NCI-H1930 (cell line): ENCODE results near the gene PIF1.

Source experiments
- DNase-seq, 2 experiments: peaks; one replicate each; lab custom pipeline; 2025; lab: John Stamatoyannopoulos, UW

The PIF1 gene, protein sequence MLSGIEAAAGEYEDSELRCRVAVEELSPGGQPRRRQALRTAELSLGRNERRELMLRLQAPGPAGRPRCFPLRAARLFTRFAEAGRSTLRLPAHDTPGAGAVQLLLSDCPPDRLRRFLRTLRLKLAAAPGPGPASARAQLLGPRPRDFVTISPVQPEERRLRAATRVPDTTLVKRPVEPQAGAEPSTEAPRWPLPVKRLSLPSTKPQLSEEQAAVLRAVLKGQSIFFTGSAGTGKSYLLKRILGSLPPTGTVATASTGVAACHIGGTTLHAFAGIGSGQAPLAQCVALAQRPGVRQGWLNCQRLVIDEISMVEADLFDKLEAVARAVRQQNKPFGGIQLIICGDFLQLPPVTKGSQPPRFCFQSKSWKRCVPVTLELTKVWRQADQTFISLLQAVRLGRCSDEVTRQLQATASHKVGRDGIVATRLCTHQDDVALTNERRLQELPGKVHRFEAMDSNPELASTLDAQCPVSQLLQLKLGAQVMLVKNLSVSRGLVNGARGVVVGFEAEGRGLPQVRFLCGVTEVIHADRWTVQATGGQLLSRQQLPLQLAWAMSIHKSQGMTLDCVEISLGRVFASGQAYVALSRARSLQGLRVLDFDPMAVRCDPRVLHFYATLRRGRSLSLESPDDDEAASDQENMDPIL

DNA sequence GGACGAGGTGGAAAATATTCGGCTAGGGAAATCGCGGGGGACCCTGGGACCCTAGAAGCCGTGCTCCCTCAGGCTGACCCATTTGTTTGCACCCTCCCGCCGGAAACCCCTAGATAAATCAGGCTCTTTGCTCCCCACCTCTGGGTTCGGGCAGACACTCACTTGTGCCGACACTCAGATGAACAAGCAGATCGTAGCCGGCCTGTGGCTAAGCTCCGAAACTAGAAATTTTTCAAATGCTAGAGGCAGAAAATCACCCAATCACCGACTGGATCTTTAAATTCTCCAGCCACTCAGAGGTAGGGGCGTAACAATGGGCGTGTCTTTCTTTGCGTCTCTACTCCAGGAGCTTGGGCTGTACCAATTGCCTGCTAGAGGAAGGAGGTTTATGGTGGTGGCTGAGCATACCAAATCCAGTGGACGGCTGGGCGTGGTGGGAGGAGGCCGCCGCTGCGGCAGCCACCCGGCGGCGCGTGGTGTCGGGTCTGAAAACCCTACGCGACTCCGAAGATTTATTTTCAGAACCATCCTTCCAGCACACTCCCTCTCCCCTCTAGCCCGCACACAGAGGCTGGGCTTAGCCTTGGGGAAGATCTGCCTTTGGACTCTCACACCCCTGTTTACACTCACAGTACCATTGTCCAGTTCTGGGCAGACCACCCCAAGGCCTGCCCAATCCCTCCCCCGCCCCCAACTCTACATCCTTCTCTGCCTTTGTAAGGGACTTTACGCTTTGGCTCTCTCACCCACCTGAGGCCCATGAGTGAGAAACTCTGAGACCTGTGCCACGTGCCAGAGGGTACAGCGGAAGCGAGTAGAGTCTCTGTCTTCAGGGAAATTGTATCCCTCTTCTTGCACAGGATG is at the start of gene PIF1:
Gene PIF1, minus strand, starts transcription at position 217 of the 864 bp plus-strand sequence. CDS start 1,312 bp downstream, outside the sequence.
- DNase-seq, result peak; percentile 80 to 84

DNA sequence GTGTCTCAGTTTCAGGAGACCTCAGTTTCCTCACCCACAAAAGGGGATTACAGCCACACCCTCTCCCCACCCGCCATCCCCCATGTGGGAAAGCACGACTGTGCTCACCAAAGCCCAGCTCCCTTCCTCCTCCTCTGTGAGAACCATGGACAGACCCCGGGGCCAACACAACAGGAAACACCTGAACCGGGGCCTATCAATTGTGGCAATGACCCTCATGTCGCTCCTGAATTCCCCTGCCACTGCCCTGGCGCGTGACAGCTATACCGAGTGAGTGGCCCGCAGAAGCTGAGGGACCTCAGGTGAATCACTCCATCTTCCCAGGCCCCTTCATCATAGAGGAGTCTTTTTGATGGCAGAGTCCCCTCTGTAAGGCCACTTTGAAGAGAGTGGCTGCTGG is 44.9 kb upstream of the PIF1 start:
- no peak for DNase-seq

DNA sequence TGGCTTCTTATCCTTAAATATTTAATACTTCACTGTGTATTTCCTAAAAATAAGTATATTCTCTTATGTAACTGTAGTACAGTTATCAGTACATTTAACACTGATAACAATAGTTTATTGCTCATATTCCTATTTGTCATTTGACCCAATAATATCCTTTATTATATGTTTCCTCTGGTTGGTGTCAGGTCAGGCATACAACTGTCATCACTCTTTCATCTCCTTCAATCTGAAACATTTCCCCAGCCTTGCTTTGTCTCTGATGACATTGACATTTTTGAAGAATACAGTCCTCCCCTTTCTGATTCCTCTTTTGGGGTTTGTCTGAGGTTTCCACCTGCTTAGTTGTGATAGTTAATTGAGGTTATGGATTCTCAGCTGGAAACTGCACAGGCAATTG is 44.1 kb upstream of the PIF1 start:
- no peak for DNase-seq

DNA sequence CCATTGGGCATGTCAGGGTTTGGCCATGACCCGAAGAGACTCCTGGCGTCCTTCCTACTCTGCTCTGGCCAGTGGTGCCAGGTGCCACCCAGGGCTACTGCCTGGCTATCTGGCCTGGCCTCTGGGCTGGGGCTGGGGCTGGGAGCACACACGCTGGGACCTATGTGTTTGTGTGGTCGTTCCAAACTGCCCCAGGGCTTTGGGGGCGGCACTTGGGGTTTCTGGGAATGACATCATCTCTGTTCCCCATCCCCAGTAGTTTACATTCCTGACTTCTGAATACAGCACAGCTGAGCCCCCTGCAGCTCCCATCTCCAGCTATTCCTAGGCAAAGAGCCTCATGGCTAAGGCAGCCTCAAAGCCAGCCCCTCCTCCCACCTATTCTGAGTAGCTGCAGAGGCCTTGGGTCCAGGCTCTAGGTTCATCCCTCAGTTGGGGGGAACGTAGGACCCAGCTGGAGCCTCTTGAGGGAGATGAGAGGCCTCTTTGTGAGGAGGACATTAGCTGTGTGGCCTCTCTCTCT is 40.6 kb upstream of the PIF1 start:
- no peak for DNase-seq

DNA sequence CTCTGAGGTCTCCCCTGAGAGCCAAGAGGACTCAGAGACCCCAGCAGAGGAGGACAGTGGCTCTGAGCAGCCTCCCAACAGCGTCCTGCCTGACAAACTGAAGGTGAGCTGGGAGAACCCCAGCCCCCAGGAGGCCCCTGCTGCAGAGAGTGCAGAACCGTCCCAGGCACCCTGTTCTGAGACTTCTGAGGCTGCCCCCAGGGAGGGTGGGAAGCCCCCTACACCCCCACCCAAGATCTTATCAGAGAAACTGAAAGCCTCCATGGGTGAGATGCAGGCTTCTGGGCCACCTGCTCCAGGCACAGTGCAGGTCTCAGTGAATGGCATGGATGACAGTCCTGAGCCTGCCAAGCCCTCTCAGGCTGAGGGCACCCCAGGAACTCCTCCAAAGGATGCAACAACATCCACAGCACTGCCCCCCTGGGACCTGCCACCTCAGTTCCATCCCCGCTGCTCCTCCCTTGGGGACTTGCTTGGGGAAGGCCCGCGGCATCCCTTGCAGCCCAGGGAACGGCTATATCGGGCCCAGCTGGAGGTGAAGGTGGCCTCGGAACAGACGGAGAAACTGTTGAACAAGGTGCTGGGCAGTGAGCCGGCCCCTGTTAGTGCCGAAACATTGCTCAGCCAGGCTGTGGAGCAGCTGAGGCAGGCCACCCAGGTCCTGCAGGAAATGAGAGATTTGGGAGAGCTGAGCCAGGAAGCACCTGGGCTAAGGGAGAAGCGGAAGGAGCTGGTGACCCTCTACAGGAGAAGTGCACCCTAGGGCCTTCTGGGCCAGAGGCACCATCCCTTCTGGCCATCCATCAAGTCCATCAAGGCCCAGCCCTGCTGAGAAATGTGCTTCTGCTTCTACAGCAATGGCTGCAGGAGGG is 39.9 kb upstream of the PIF1 start:
- DNase-seq, result no peak

DNA sequence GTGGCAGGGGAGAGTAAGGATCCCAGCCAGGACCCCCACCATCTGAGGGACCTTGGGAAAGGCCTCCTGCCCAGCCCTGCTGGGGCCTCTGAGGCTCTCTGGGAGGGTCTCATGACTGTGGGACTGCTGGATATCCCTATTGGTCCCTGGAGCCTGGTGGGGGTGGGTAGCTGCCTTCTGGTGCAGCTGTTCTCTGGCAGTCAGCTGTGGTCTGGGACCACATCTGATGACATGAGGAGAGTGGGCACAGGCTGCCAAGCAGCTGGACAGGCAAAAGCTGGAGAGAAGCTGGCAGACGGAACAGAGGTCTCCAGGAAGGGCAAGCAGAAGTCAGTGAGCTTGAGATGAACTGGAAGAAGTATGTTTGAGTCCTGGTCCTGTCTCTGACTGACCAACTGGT is 38.6 kb upstream of the PIF1 start:
- DNase-seq, result no peak

DNA sequence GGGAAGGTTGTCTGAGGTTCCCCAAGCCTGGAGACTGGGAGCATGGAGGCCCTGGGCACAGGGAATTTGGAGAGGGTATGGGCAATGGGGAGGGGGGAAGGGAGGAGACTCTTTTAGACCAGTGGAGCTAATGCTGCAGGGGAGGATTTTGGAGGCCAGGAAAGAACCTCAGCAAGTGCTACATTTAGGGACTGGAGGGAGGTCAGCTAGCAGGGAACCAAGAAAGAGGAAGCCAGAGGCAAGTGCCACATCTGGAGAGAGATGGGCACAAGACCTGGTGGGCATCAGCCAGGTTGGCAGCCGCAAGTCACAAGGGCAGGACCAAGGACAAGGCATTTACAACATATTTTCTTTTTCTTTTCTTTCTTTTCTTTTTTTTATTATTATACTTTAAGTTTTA is 37.0 kb upstream of the PIF1 start:
- DNase-seq, result no peak

DNA sequence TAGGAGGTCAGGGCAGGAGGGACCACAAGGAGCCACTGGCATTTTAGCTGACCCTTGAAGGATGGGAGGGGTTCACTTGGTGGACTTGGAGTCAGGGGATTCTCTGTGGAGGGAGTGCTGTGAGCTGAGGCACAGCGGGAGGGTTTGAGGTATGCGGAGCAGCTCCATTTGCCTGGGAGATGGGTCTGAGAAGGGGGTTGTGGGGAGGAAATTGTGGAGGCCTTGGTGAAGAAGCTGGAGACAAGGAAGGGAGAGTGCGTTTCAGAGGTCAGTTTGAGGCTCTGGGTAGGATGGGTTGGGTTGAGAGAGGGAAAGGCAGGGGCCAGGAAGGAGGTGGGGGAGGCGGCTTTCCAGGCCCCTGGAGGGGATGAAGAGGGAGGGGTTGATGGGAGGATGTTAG is 36.5 kb upstream of the PIF1 start:
- no peak for DNase-seq

DNA sequence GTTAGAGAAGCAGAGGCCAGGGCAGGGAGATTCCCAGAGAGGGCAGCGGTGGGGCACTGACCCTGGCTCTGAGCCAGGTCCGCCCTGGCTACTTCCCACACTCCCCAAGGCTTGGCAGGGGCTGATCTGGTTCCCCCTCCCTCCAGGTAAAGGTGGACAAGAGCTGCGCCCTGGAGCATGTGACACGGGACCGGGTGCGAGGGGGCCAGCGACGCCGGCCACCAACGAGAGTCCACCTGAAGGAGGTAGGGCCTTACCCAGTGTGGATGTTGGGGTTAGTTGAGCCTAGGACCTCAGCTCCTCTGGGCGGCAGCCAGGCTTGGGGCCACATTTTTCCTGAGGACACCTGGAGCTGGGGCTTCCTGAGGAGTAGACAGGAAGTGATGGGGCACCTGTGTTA is 35.9 kb upstream of the PIF1 start:
- DNase-seq, result no peak

DNA sequence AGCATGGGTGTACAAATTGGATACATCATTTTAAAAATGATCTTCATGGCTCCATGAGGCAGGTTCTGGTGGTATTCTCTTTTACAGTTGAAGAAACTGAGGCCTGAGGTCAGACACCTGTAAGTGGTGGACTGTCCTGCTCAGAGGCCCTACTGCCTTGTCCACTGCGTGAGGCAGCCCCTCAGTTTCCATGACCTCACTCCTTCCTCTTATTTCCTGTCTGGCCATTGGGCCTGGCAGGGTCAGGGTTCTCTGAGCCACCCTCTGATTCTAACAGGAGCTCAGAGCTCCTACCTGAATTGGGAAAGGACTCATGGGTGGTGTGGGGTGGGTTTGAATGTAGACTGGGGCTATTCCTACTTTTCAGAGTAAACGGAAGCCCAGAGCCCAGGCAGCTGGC is 33.8 kb upstream of the PIF1 start:
- DNase-seq, result no peak

DNA sequence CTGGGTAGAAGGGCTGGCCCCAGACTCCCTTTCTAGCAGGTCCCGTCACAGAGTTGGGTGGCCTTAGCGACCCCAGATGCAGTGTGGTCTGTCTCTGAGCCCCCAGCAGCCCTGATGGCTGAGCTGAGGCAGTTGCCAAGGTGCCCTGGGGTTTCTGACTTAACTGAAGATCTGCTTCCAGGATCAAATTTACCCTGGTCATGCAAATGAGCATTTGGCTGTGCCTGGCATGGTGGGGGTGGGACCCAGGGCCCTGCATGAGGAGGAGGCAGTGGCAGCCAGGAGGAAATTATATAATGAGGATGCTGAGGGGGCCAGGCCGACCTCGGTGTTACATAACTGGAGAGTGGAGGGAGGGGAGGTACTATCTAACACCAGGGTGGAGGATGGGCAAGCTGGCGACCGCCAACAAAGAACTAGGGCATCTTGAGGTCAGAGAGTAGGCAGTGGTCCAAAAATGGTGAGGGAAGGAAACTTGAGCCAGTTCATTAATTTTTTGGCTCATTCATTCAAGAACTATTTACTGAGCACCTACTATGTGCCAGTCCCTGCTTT is 32.7 kb upstream of the PIF1 start:
- no peak for DNase-seq

DNA sequence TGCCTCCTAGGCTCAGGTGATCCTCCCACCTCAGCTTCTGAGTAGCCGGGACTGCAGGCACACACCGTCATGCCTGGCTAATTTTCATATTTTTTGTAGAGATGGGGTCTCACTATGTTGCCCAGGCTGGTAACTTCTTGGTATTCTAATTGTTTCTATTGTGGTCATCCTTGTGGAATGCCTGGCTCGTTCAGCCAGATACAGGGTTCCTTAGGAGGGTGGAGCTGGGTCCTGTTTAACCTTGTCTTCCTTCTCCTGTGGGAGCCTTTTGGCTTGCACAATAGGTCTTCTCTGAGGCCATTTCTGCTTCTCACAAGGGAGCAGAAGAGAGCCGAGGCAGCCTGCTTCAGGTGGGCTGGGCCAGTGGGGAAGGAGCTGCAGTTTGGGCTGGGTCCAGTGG is 32.0 kb upstream of the PIF1 start:
- DNase-seq, result no peak

DNA sequence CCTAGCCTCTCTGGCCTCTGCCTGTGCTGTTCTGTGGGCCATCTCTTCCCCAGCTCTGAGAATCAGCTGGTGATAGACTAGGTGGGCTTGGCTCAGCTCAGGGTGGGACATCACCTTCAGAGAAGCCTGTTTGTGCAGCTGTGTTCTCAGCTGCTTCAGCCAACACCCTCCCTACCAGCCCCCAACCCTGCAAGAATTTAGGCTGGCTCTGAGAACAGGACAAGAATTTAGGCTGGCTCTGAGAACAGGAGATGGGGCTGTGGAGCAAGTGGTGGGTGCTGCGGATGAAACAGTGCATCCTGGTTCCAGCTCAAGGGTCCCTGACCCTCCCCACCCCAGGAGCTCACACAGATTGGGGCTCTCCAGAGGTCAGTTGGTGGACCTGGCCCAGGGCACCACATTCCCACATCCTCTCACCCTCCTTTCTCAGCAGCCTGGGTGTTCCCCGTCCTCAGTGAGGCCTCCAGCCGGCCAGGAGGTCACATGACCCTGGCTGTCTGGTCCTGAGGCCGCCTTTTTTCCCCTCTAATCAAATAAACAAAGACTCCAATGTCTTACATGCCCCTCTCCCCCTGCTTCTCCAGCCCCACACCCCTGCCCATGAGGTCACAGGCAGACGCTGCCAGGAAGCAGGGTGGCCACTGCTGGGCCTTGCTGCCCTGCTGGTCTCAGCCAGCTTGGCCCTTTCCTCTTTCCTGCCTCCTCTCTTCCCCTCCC is 31.1 kb upstream of the PIF1 start:
- no peak for DNase-seq

DNA sequence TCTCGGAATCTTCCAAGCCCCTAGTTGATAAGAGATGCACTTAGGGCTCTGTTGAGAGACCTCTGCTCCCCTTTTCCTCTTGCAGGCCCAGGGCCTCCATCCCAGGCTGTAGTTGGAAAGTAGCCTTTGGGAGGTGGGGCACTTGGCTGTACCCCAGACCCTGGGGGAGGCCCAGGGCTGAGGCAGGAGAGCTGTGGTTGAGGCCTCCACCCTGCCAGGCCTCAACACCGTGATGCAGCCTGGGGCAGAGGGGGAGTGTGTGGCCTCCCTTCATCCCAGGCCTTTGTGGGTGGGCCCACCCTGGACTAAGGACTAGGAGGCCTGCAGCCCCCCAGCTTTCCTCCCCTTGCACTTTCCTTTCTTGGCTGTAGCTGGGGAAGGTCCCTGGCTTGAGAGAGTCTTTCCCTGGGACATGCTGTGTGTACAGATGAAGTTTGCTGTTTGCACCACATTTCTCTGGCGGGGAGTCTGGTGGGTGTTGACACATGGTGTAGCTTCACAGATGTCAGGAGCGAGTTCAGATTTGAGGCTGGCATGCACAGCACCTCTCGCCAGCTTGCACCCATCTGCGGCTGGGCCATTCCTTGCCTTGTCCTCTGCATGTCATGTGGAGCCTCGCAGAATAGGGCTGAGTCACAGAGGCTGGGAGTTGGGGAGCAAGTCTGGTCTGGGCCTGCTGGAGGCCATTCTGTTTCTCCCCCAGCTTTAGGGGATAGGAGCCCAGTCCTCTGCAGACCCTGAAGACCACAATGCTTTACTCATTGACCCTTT is 29.9 kb upstream of the PIF1 start:
- no peak for DNase-seq

DNA sequence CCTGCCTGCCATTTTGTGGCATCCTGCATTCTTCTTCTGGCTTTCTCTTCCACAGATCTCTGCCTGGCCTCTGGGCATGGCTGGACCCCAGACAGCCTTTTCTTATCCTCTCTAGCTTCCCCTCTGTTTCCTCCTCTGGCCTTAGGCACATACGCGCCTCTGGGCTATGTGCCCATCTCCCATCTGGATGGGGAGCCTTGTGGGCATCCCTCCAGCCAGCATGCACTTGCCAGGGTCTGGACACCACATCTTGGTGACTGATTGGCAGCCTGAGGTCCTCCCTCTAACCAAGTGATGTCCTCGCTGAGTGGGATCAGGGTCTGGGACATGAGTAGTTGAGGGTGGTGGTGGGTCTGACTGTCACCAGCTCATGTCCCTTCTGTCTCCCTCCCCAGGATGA is 29.1 kb upstream of the PIF1 start:
- no peak for DNase-seq

DNA sequence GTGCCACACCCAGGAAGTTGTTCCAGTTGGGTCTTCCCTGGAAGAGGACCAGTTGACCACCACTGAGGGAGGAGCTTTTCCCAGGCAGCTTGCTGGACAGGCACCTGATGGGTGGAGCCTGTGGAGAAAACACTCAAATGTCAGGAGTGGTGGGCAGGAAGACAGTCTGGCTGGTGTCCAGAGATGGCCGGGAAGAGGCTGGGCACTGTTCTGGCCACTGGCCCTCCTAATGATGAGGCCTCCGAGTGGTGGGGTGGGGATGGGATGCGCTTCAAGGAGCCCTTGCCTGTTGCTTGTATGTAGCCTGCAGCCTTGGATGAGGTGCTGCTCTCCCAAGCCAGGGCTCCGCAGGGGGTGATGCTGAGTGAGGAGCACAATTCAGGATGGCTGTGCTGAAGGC is 28.6 kb upstream of the PIF1 start:
- DNase-seq, result no peak

DNA sequence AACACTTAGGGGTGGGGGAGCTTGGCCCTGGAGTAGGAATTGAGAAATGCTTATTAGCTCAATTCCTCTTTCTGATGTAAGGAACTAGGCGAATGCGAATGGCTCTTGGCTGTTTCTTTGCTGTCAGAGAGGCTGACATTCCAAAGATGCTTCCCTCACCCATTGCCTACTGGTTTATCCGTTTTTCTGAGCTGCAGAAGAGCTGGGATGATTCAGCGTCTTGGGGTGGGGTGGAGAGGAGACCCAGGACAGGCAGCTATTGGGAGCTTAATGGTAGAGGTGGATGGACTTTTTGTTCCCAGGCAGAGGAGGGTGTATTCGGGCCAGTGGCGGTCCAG is 26.0 kb upstream of the PIF1 start:
- no peak for DNase-seq

DNA sequence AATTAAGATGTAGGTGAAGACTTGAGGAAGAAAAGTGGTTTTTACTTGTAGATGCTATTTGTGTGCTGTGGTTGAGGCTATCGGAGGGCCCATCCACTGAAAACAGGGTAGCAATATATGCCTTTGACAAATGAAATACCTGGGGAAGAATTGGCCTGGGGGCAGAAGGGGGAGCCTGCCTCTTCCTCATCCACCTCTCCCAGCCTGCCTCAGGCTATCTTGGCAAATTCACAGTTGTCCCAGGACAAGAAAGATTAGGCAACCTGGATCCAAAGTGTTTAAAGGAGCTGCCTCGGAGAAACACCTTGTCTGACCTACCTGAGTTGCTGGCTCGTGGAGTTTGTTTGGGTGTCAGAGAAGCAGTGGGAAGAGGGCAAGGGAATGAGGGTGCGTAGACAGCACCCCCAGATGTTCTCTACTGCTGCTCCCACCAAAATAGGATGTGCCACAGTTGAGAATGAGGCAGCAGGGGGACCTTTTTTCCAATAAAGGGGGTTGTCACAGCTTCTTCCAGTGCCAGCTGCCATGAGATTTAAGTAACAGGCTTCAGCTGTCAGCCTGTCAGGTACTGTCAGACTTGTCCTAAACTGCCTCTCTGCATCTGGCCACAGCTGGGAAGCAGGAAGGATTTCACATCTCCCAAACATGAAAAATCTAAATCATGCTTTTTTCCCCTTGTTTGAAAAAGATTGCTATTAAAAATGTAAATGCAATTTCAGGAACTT is 25.5 kb upstream of the PIF1 start:
- no peak for DNase-seq
